Neural cell (in vitro differentiated cells): ENCODE results near the gene KPNA1.

Source experiments
- CTCF ChIP-seq: fragments of 450-650 bp; IDR thresholded peaks from 2 replicates; pipeline ENCODE4 v1.5.1; 2014; ENCODE audit warnings: antibody characterized with exemption, mild to moderate bottlenecking, moderate library complexity; ENCODE audit not compliant: poor library complexity, severe bottlenecking
- EP300 ChIP-seq: fragments of 450-650 bp; conservative IDR thresholded peaks from 2 replicates; pipeline ENCODE4 v1.6.1; 2014; ENCODE audit warnings: antibody characterized with exemption, mild to moderate bottlenecking, moderate library complexity; ENCODE audit not compliant: poor library complexity, severe bottlenecking
- EZH2 ChIP-seq: fragments of 200-600, 300-800 bp; shearing (Covaris generic), sonication (generic); IDR thresholded peaks from 2 replicates; pipeline ENCODE4 v1.6.1; 2014; ENCODE audit warnings: antibody characterized with exemption, low read length, borderline replicate concordance, mild to moderate bottlenecking; ENCODE audit not compliant: insufficient read depth, poor library complexity, severe bottlenecking
- TAF1 ChIP-seq: IDR thresholded peaks from 2 replicates; pipeline ENCODE4 v1.6.1; 2012; ENCODE audit warnings: low read depth

- TF ChIP-seq CTCF (no peak), TAF1 (no peak), EP300 (no peak), EZH2 (no peak)
Measured at GRCh38 chr3:122493296-122493695, 21.4 kb downstream of the KPNA1 start.
